GM21528 (cell line): Measurements from ENCODE around the gene PACS2.

ENCODE experiments used
- ATAC-seq: cut with Tn5 transposase; IDR thresholded peaks from one replicate; pipeline ENCODE4 v1.9.1; 2021; ENCODE audit warnings: mild to moderate bottlenecking, moderate library complexity; ENCODE audit not compliant: unreplicated experiment, low FRiP score

Gene PACS2

GRCh38 chr14:105383083-105383730 lies 68.7 kb downstream of the PACS2 start:
- no peak for ATAC-seq

- ATAC-seq: no peak
Observed at GRCh38 chr14:105384041-105384557, 69.6 kb downstream of the PACS2 start.

- ATAC-seq: no peak
Observed at GRCh38 chr14:105384605-105385321, 70.2 kb downstream of the PACS2 start.

GRCh38 chr14:105385322-105385637 lies 70.7 kb downstream of the PACS2 start:
- no peak for ATAC-seq

- ATAC-seq: no peak
Observed at GRCh38 chr14:105385698-105386365, 71.3 kb downstream of the PACS2 start.

DNA sequence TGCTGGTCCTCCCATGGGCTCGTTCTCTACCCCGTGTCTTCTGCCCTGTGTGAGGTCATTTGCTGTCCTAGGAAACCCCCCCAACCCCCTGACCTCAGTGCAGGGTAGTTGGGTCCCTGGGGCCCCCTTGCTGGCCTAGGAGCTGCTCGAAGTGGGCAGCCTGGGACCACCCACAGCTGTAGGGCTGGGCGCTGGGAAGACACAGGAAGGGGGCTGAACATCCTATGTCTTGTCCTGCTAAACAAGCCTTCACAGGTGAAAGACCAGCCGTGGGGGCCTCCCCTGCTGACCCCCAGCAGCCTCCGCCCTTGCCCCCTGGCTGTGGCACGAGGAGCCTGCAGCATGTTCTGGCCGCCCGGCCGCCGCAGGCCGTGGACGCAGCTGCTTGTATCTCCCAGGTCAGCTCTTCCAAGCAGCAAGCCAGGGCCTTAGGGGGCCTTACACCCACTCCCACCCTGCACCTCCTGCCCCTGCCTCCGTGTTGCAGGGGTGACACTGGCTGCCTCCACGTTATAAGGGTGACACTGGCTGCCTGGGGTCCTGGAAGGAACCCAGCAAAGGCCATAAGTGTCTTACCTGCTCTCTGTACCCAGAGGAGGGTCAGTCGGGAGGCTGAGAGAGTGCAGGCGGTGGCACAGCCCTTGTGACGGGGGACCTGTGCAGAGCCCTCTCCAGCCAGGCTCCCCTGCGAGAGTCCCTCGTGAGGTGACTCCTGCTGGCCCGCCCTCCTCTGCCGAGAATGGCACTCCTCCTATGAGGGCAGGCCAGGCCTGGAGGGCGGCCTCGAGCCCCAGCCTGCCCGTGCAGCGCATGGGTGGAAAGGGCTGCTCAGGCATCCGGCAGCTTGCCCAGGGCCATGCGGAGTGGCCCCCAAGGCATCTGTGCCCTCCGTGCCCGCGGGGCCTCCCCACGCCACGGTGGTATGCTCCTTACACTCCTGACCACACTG lies 72.3 kb downstream of the PACS2 start:
- ATAC-seq: no peak

DNA sequence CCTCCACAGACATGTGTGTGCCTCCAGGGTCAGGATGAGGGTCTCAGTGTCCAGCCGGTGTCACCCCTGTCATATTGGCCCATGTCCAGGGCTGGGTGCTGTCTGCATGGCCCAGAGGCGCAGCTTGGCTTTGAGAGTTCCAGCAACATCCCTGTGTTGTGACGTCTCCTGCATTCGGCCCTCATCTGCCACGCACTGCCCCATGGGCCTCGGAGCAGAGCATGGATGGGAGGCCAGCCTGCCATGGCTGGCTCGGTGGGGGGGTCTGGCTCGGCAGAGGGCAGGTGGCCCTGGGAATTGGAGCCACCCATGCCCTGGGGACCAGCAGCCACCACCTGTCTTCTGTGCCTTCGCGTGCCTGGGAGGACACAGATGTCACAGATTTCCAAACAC lies 73.0 kb downstream of the PACS2 start:
- ATAC-seq: no peak

DNA sequence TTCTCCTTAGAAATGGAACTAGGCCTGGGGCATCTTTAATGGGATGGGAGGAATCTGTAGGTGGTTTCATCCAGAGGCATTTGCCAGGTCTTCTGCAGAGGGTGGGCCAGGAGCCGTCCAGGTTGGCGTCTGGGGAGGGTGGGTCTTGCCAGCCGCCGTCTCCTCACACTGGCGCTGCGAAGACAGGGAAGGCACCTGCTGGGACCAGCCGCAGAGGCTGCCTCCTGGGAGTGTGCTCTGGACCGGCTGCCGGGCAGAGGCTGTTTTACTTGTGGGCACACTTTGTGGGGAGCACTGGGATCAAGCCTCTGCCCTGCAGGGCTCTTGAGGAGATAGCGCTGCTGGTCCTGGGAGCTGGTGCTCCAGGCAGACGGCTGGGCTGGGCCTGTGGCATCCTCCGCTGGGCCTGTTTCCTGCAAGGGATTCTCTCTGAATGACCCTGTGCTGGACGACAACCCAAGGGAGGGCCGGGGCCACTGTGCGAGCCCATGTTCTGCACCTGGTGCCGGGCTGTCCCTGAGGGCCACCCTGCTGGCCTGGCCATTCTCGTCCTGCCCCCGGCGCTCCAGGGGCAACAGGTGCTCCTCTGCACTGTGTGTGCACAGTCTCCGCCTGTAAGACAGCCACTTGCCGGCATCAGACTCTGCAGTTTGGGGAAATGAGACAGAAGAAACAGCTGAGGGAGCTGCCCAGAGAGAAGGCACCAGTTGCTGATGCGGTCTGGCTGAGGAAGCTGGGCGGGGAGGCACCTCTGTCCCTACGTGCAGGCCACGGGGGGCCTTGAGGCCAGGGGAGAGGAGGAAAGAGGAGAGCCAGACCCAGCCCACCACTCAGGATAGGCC lies 73.8 kb downstream of the PACS2 start:
- no peak for ATAC-seq

DNA sequence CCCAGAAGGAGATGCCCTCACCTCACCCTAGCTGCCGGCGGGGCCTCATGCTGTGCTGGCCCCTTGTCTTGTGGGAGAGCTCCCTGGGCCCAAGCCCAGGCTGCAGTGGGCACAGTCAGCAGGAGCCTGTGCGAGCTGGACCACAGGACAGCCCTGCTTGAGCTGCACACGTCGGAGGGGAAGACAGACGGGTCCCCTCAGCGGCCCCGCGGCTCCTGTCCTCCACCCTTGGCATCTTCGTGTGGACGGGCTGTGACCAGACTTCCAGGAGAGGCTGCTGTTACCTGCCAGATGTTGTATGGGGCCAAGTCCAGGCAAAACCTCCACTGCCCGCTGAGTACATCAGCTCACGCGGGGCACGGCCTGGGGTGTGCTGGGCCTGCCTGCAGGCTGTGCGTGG lies 74.4 kb downstream of the PACS2 start:
- ATAC-seq: no peak

- ATAC-seq: no peak
Observed at GRCh38 chr14:105389534-105389933, 75.0 kb downstream of the PACS2 start.

GRCh38 chr14:105389976-105390848 lies 75.7 kb downstream of the PACS2 start:
- no peak for ATAC-seq

DNA sequence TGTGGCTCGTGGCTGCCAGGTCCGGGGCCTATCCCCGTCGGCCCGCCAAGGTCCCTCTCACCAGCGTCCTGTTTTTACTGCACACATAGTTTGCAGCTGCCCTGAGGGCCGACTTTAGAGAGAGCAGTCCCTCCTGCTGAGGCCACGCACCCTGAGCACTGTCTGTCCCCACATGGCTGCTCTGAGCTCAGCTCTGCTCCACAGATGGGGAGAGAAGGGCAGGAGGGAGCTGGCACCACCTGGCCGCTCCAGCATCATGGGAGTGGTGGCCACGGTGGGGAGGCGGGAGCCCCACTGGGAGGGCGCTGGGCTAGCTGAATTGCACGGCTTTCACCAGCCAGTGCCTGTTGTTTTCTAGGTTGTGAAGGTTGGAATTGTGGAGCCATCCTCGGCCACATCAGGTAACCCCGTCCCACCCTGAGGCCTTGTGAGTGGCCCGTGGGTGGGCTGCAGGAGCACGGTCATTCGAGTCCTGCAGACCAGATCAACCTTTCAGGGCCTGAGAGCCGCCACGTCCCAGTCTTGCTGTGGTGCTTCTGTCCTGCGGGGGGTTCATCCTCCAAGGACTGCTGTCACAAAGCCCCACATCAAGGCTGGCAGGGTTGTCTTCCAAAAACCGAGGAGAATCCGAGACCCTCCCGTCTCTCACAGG lies 76.4 kb downstream of the PACS2 start:
- ATAC-seq: no peak

DNA sequence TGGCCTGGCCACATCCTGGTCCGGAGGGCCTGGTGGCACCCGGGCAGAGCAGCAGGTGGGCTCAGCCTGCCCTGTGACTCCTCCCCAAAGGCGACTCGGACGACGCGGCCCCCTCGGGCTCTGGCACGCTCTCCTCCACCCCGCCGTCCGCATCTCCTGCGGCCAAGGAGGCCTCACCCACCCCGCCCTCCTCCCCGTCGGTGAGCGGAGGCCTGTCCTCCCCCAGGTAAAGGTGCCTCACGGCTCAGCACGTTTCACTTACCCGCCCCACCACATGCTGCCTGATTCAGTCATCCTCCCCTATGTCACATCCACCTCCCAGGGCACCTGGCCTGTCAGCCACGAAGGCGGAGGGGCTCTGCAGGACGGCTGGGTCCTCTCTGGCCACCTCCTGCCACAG lies 77.0 kb downstream of the PACS2 start:
- no peak for ATAC-seq

DNA sequence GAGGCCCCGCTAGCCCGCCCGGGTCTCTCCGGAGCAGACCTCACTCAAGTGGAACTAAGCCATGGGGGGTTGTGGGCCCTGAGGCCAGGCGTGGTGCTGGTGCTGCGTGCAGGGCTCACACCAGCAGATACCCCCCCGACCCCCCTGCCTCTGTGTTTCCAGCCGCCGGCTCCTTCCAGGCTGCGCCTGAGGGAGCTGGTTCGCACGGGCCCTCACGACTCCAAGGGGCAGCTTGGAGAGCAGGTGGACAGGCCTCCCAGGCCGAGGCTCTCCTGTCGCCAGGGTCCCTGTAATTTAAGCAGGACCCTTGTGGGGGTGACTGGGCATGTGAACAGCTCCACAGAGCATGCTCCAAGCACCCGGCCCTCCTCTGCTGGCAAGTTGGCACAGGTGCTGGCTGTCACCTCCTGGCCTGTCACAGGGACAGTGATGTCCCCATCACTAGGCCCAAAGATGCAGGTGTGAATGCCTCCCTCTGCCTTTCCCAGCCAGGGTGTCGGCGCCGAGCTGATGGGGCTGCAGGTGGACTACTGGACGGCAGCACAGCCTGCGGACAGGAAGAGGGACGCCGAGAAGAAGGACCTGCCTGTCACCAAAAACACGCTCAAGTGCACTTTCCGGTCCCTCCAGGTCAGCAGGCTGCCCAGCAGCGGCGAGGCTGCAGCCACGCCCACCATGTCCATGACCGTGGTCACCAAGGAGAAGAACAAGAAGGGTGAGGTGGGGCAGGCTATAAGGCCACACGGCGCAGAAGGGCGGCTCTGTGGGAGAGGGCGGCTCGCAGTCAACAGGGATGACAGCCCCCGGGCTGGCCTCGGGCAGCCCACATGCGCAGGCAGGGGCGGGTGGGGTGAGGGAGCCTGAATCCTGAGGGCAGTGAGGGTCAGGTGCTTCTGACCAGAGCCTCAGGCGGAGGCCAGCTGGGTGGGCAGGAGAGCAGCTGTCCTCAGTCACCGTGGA lies 77.9 kb downstream of the PACS2 start:
- no peak for ATAC-seq

GRCh38 chr14:105393151-105393550 lies 78.6 kb downstream of the PACS2 start:
- no peak for ATAC-seq

DNA sequence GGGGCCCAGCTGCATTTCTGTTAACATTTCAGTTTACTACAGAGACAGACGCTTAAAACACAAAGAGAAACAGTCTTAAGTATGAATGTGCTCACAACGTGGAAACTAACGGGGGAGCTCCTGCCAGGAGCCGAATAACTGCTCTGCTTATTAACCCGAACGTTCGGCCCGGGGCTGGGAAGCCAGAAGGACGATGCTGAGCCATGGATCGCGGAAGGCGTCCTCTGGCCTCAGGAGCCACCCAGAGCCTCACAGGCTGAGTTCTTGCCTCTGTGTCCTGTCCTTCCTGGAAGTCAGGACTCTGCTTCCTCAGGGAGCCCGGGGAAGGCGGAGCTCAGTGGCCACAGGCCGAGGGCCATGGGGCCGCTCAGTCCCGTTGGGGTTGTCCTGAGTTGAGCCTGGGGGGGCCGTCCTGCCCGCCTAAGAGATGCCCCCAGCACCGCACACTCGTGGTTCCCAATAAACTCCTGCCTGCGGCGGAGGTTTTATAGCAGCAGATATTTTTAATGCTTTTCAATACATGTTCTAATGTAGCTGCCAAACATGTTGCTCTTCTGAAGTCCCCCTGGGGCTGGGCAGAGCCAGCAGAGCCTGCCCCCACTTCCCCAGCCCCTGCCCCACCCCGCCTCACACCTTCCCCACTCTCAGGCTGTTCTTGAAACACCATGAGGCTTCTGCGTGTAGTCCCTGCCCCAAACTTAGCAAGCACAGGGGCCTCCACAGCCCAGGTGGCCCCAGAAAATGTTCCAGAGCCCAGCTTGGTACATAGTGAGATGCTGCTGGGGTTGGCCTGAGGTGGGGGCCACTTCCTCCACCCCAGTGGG lies 80.4 kb downstream of the PACS2 start:
- no peak for ATAC-seq

- ATAC-seq: no peak
Observed at GRCh38 chr14:105395538-105395854, 80.9 kb downstream of the PACS2 start.
